ENCODE measurements around the gene KAT5. TPM values are rescaled to one million over a fixed set of nuclear protein-coding genes. Genes with fewer than 3 reads are reported as not detected.
A peak's percentile ranks its signal among the peaks of the same experiment; 100 is the strongest.

Gene KAT5
- total RNA-seq, 2 donors from 2014 or later = 48.5 to 48.8 TPM

GRCh38 chr11:65718531-65718930 lies 6.5 kb downstream of the KAT5 start:
- no peak overlapping the region for H3K9ac ChIP-seq (ENCODE audit: extremely low read depth, low read length, poor library complexity, severe bottlenecking)
- DNase-seq = no peak
- 93 to 96% methylated on average over 4 of the region's 4 CpGs for WGBS, 2 experiments (ENCODE audit: insufficient coverage in 1 of 2, insufficient read length in 1 of 2)

GRCh38 chr11:65718964-65719492 lies 7.0 kb downstream of the KAT5 start:
- Histone ChIP-seq H3K4me3 (ENCODE audit: low read length) (peak overlapping the region; percentile 89), H3K4me1 (ENCODE audit: control insufficient read depth, insufficient read depth, low read length) (no peaks in the 10 kb centered on the region), H3K9me3 (ENCODE audit: control insufficient read depth, low read length) (no peaks in the 10 kb centered on the region), H3K27ac (ENCODE audit: low read depth, low read length) (no peak overlapping the region), H3K36me3 (ENCODE audit: control insufficient read depth, insufficient read depth, low read length) (peaks cover 48% of the 10 kb centered on the region), H3K9ac (ENCODE audit: extremely low read depth, low read length, poor library complexity, severe bottlenecking) (no peak overlapping the region), H3K27me3 (ENCODE audit: control insufficient read depth, insufficient read depth, low read length, poor library complexity, severe bottlenecking) (peaks cover 9% of the 10 kb centered on the region)
- H3K27me3 Mint-ChIP-seq (ENCODE audit: insufficient read depth) = peaks cover 9% of the 10 kb centered on the region
- H3K4me1 Mint-ChIP-seq = peaks cover 8% of the 10 kb centered on the region
- WGBS, 2 experiments (ENCODE audit: insufficient coverage in 1 of 2, insufficient read length in 1 of 2) = 89 to 90% methylated on average over 4 to 10 of the region's 10 CpGs
- DNase-seq = no peak
- H3K27ac Mint-ChIP-seq = no peak overlapping the region
- TF ChIP-seq CTCF (conservative IDR thresholded peaks at IDR 0.05) = no peak
- peak overlapping the region; percentile 86 for H3K4me3 Mint-ChIP-seq
- H3K36me3 Mint-ChIP-seq (ENCODE audit: low read depth) = peaks cover 49% of the 10 kb centered on the region
- H3K9me3 Mint-ChIP-seq = no peaks in the 10 kb centered on the region

More at GRCh38 chr11:65718531-65718930, 6.5 kb downstream of the KAT5 start:
- Histone ChIP-seq H3K36me3 (ENCODE audit: control insufficient read depth, insufficient read depth, low read length) (peaks cover 53% of the 10 kb centered on the region), H3K4me1 (ENCODE audit: control insufficient read depth, insufficient read depth, low read length) (no peaks in the 10 kb centered on the region), H3K9me3 (ENCODE audit: control insufficient read depth, low read length) (no peaks in the 10 kb centered on the region), H3K27me3 (ENCODE audit: control insufficient read depth, insufficient read depth, low read length, poor library complexity, severe bottlenecking) (peaks cover 7% of the 10 kb centered on the region), H3K4me3 (ENCODE audit: low read length) (peak overlapping the region; percentile 89), H3K27ac (ENCODE audit: low read depth, low read length) (no peak overlapping the region)
- no peak for TF ChIP-seq CTCF (conservative IDR thresholded peaks at IDR 0.05)
- Mint-ChIP-seq H3K27me3 (ENCODE audit: insufficient read depth) (peaks cover 4% of the 10 kb centered on the region), H3K4me1 (peaks cover 8% of the 10 kb centered on the region), H3K4me3 (peak overlapping the region; percentile 86), H3K27ac (no peak overlapping the region), H3K9me3 (no peaks in the 10 kb centered on the region), H3K36me3 (ENCODE audit: low read depth) (peaks cover 53% of the 10 kb centered on the region)

- H3K27ac Mint-ChIP-seq = peak overlapping the region; percentile 94
Observed at GRCh38 chr11:65719871-65720210, 7.8 kb downstream of the KAT5 start.

More at GRCh38 chr11:65719871-65720210, 7.8 kb downstream of the KAT5 start:
- Histone ChIP-seq H3K4me3 (ENCODE audit: low read length) (peak overlapping the region; percentile 89), H3K4me1 (ENCODE audit: control insufficient read depth, insufficient read depth, low read length) (no peaks in the 10 kb centered on the region), H3K9me3 (ENCODE audit: control insufficient read depth, low read length) (no peaks in the 10 kb centered on the region), H3K27ac (ENCODE audit: low read depth, low read length) (no peak overlapping the region), H3K36me3 (ENCODE audit: control insufficient read depth, insufficient read depth, low read length) (peaks cover 40% of the 10 kb centered on the region), H3K27me3 (ENCODE audit: control insufficient read depth, insufficient read depth, low read length, poor library complexity, severe bottlenecking) (peaks cover 9% of the 10 kb centered on the region), H3K9ac (ENCODE audit: extremely low read depth, low read length, poor library complexity, severe bottlenecking) (peak overlapping the region; percentile 64)
- 4 to 13% methylated on average over 7 to 17 of the region's 17 CpGs for WGBS, 2 experiments (ENCODE audit: insufficient coverage in 1 of 2, insufficient read length in 1 of 2)
- Mint-ChIP-seq H3K36me3 (ENCODE audit: low read depth) (peaks cover 42% of the 10 kb centered on the region), H3K9me3 (no peaks in the 10 kb centered on the region), H3K4me1 (peaks cover 8% of the 10 kb centered on the region), H3K27me3 (ENCODE audit: insufficient read depth) (peaks cover 11% of the 10 kb centered on the region), H3K4me3 (peak overlapping the region; percentile 86)
- TF ChIP-seq CTCF (conservative IDR thresholded peaks at IDR 0.05) = peak; percentile 17
- DNase-seq = no peak

All from endodermal cell (in vitro differentiated cells).